ENCODE data around the gene AK5. TPM values are rescaled to one million over a fixed set of nuclear protein-coding genes. Genes with fewer than 3 reads are reported as not detected.

The AK5 gene
- total and polyA plus RNA-seq, 2 donors: 0.79 to 6.5 TPM

- WGBS: 24% methylated on average over 6 of the region's 6 CpGs
- no peak overlapping the region for H3K4me3 ChIP-seq (ENCODE audit: low read depth, low read length)
- H3K36me3 ChIP-seq (ENCODE audit: insufficient read depth): no peaks in the 10 kb centered on the region
- no peak for DNase-seq (ENCODE audit: extremely low spot score)
- no peak overlapping the region for H3K27ac ChIP-seq (ENCODE audit: low read depth)
- H3K4me1 ChIP-seq (ENCODE audit: insufficient read depth): no peaks in the 10 kb centered on the region
Measured at GRCh38 chr1:77378723-77379535, 97.1 kb downstream of the AK5 start.

- H3K4me1 ChIP-seq (ENCODE audit: insufficient read depth): no peaks in the 10 kb centered on the region
- H3K36me3 ChIP-seq (ENCODE audit: insufficient read depth): no peaks in the 10 kb centered on the region
- H3K4me3 ChIP-seq (ENCODE audit: low read depth, low read length): no peak overlapping the region
- 87% methylated on average over 3 of the region's 3 CpGs for WGBS
- DNase-seq (ENCODE audit: extremely low spot score): no peak
- H3K27ac ChIP-seq (ENCODE audit: low read depth): no peak overlapping the region
Measured at GRCh38 chr1:77382366-77382765, 100.5 kb downstream of the AK5 start.

- WGBS: 49% methylated on average over 1 of the region's 1 CpG
- Histone ChIP-seq H3K36me3 (ENCODE audit: insufficient read depth) (no peaks in the 10 kb centered on the region), H3K27ac (ENCODE audit: low read depth) (no peak overlapping the region), H3K4me3 (ENCODE audit: low read depth, low read length) (no peak overlapping the region), H3K4me1 (ENCODE audit: insufficient read depth) (no peaks in the 10 kb centered on the region)
- no peak for DNase-seq (ENCODE audit: extremely low spot score)
Measured at GRCh38 chr1:77383236-77383635, 101.4 kb downstream of the AK5 start.

GRCh38 chr1:77385551-77385950 lies 103.7 kb downstream of the AK5 start:
- H3K27ac ChIP-seq (ENCODE audit: low read depth): no peak overlapping the region
- no peaks in the 10 kb centered on the region for H3K4me1 ChIP-seq (ENCODE audit: insufficient read depth)
- 89% methylated on average over 3 of the region's 3 CpGs for WGBS
- no peaks in the 10 kb centered on the region for H3K36me3 ChIP-seq (ENCODE audit: insufficient read depth)
- H3K4me3 ChIP-seq (ENCODE audit: low read depth, low read length): no peak overlapping the region
- DNase-seq (ENCODE audit: extremely low spot score): no peak

GRCh38 chr1:77386276-77386675 lies 104.5 kb downstream of the AK5 start:
- Histone ChIP-seq H3K27ac (ENCODE audit: low read depth) (no peak overlapping the region), H3K4me3 (ENCODE audit: low read depth, low read length) (no peak overlapping the region), H3K4me1 (ENCODE audit: insufficient read depth) (no peaks in the 10 kb centered on the region), H3K36me3 (ENCODE audit: insufficient read depth) (no peaks in the 10 kb centered on the region)
- no peak for DNase-seq (ENCODE audit: extremely low spot score)

GRCh38 chr1:77387553-77387952 lies 105.7 kb downstream of the AK5 start:
- WGBS: 55% methylated on average over 1 of the region's 1 CpG
- Histone ChIP-seq H3K27ac (ENCODE audit: low read depth) (no peak overlapping the region), H3K4me1 (ENCODE audit: insufficient read depth) (no peaks in the 10 kb centered on the region), H3K36me3 (ENCODE audit: insufficient read depth) (no peaks in the 10 kb centered on the region), H3K4me3 (ENCODE audit: low read depth, low read length) (no peak overlapping the region)
- no peak for DNase-seq (ENCODE audit: extremely low spot score)

DNA sequence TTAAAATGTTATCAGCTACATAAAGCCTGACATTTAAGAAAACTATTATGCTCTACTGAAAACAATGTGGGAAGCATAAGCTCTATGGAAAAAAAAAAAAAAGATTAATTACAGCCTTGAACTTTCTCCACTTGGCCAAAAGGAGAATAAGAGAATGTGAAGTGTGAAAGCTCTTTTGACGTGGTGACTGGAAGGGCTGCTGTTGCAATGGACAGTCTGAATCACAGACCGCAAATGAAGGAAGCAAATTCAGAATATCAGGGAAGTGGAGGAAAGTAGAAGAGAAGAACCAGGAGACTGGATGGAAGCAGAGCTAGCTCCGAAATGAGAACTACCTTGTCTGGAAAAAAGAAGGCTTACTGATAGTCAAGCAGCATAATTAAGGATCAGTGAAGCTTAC lies 106.8 kb downstream of the AK5 start:
- no peak overlapping the region for H3K27ac ChIP-seq (ENCODE audit: low read depth)
- WGBS: 76% methylated on average over 3 of the region's 3 CpGs
- H3K36me3 ChIP-seq (ENCODE audit: insufficient read depth): no peaks in the 10 kb centered on the region

DNA sequence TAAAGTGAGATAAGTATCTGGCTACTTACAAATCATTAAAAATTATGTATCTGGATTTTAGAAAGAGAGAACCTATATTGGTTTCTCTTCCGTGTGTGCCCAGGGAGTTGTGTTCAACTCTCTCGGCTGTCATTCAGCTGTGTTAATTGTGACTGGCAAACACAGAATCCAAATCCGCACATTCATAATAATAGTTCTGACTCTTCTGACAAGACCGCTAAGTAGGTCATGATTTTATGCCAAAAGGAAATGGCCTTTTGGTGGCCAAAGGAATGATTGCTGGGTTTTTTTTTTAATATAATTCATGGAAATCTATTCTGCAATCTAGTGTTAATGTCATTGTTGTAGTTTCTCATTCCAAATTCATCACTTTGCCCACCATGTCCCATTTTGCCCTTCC lies 110.7 kb downstream of the AK5 start:
- Histone ChIP-seq H3K4me3 (ENCODE audit: low read depth, low read length) (no peak overlapping the region), H3K36me3 (ENCODE audit: insufficient read depth) (no peaks in the 10 kb centered on the region), H3K27ac (ENCODE audit: low read depth) (no peak overlapping the region), H3K4me1 (ENCODE audit: insufficient read depth) (no peaks in the 10 kb centered on the region)
- WGBS: 79% methylated on average over 4 of the region's 4 CpGs
- no peak for DNase-seq (ENCODE audit: extremely low spot score)

More for the DNA sequence above, 106.8 kb downstream of the AK5 start:
- Histone ChIP-seq H3K4me3 (ENCODE audit: low read depth, low read length) (no peak overlapping the region), H3K4me1 (ENCODE audit: insufficient read depth) (no peaks in the 10 kb centered on the region)
- DNase-seq (ENCODE audit: extremely low spot score): no peak

- WGBS: 75% methylated on average over 2 of the region's 2 CpGs
- H3K27ac ChIP-seq (ENCODE audit: low read depth): no peak overlapping the region
- no peak overlapping the region for H3K4me3 ChIP-seq (ENCODE audit: low read depth, low read length)
- no peaks in the 10 kb centered on the region for H3K4me1 ChIP-seq (ENCODE audit: insufficient read depth)
- DNase-seq (ENCODE audit: extremely low spot score): no peak
- H3K36me3 ChIP-seq (ENCODE audit: insufficient read depth): no peaks in the 10 kb centered on the region
Measured at GRCh38 chr1:77394166-77394565, 112.3 kb downstream of the AK5 start.

DNA sequence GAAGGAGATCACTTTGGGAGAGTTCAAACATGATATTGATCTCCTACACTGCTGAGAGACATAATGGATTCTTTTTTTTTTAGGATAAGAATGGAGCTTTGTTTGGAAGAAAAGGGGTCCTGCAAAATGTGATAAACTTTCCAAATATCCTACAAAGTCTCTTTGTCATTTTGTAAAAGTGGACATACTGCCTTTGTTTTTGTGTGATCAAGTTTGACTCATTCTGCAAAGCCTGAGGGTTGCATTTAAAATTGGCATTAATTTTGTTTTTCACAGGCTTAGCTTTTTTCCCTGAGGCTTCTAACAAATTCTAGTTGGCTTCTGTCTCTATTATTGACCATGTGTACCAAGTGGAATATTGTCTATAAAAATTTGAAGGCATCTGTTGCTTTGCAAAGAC lies 113.2 kb downstream of the AK5 start:
- DNase-seq (ENCODE audit: extremely low spot score): no peak
- no peaks in the 10 kb centered on the region for H3K36me3 ChIP-seq (ENCODE audit: insufficient read depth)
- H3K4me1 ChIP-seq (ENCODE audit: insufficient read depth): no peaks in the 10 kb centered on the region
- no peak overlapping the region for H3K4me3 ChIP-seq (ENCODE audit: low read depth, low read length)
- H3K27ac ChIP-seq (ENCODE audit: low read depth): no peak overlapping the region

GRCh38 chr1:77398152-77398551 lies 116.3 kb downstream of the AK5 start:
- Histone ChIP-seq H3K36me3 (ENCODE audit: insufficient read depth) (no peaks in the 10 kb centered on the region), H3K27ac (ENCODE audit: low read depth) (no peak overlapping the region), H3K4me3 (ENCODE audit: low read depth, low read length) (no peak overlapping the region), H3K4me1 (ENCODE audit: insufficient read depth) (no peaks in the 10 kb centered on the region)
- 52% methylated on average over 3 of the region's 3 CpGs for WGBS
- no peak for DNase-seq (ENCODE audit: extremely low spot score)

- no peaks in the 10 kb centered on the region for H3K36me3 ChIP-seq (ENCODE audit: insufficient read depth)
- H3K4me3 ChIP-seq (ENCODE audit: low read depth, low read length): no peak overlapping the region
- DNase-seq (ENCODE audit: extremely low spot score): no peak
- no peak overlapping the region for H3K27ac ChIP-seq (ENCODE audit: low read depth)
- 74% methylated on average over 6 of the region's 6 CpGs for WGBS
- H3K4me1 ChIP-seq (ENCODE audit: insufficient read depth): no peaks in the 10 kb centered on the region
Measured at GRCh38 chr1:77399250-77400086, 117.6 kb downstream of the AK5 start.

DNA sequence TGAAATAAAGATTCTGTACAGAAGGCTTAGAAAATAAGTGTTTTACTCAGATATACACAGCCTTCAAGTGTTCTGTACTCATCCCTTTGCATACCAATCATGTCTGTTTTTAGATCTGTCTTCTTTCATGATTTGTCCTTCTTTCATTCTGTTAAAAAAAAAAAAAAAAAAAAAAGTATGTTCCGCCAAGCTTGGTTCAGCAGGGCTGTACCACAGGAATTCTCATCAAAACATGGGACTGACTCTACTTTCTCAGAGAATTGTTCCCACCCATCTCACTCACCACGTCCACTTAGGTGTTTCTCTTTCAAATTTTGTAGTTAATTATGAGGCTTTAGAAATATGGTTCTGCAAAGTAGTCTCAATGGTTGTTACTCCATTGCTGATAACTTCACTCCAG lies 119.0 kb downstream of the AK5 start:
- DNase-seq (ENCODE audit: extremely low spot score): no peak
- 69% methylated on average over 2 of the region's 2 CpGs for WGBS
- no peak overlapping the region for H3K4me3 ChIP-seq (ENCODE audit: low read depth, low read length)

DNA sequence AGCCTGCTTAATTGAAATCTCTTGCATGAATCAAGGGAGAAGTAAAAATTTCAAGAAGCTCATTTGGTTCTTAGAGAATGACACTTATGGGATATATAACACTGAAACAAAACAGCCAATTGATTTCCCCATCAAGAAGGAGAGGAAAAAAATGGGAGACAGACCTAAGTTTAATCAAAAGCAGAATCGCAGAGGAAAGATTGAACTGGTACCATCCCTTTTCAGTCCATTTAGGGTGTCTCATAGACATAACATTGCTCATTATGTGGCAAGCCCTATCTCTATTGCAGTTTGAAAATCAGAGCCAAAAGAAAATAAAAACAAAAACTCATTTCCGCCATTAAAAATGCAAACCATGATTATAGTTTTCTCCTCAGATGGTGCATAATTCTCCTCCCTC lies 119.6 kb downstream of the AK5 start:
- WGBS: 93% methylated on average over 2 of the region's 2 CpGs
- Histone ChIP-seq H3K4me3 (ENCODE audit: low read depth, low read length) (no peak overlapping the region), H3K27ac (ENCODE audit: low read depth) (no peak overlapping the region), H3K36me3 (ENCODE audit: insufficient read depth) (no peaks in the 10 kb centered on the region), H3K4me1 (ENCODE audit: insufficient read depth) (no peaks in the 10 kb centered on the region)
- DNase-seq (ENCODE audit: extremely low spot score): no peak

More for the DNA sequence above, 119.0 kb downstream of the AK5 start:
- no peaks in the 10 kb centered on the region for H3K4me1 ChIP-seq (ENCODE audit: insufficient read depth)
- H3K27ac ChIP-seq (ENCODE audit: low read depth): no peak overlapping the region
- H3K36me3 ChIP-seq (ENCODE audit: insufficient read depth): no peaks in the 10 kb centered on the region

Measured in urinary bladder (tissue), 4 donors.